Fibroblast of skin of abdomen (primary cell): Measurements from ENCODE around the gene IQUB.
A peak's percentile ranks its signal among the peaks of the same experiment; 100 is the strongest.
"Not testable (repeated sequence)": the region's sequence is repeated elsewhere in the genome, so short reads cannot be mapped to it uniquely, and the experiment has no call there.

Experiments used
- DNase-seq: peaks from one replicate; pipeline ENCODE4 v3.0.0-alpha.2; 2013

The IQUB gene

GRCh38 chr7:123485187-123485586, 49.2 kb downstream of the IQUB start:
- DNase-seq, result no peak

GRCh38 chr7:123484199-123484598, 50.2 kb downstream of the IQUB start:
- DNase-seq, result no peak

GRCh38 chr7:123480107-123480506, 54.3 kb downstream of the IQUB start:
- no peak for DNase-seq

GRCh38 chr7:123478056-123478455, 56.3 kb downstream of the IQUB start:
- not testable (repeated sequence) for DNase-seq

GRCh38 chr7:123472750-123473445, 61.5 kb downstream of the IQUB start:
- no peak for DNase-seq

- no peak for DNase-seq
These were observed 62.1 kb downstream of the IQUB start for GRCh38 chr7:123472327-123472726.

GRCh38 chr7:123468303-123468702, 66.1 kb downstream of the IQUB start:
- no peak for DNase-seq

- DNase-seq, result no peak
These were observed 70.5 kb downstream of the IQUB start for GRCh38 chr7:123463890-123464289.

GRCh38 chr7:123460616-123461015, 73.8 kb downstream of the IQUB start:
- peak; percentile 36 for DNase-seq

GRCh38 chr7:123455965-123456470, 78.4 kb downstream of the IQUB start:
- DNase-seq, result no peak

- no peak for DNase-seq
These were observed 94.3 kb downstream of the IQUB start for GRCh38 chr7:123440101-123440548.

GRCh38 chr7:123439191-123439590, 95.2 kb downstream of the IQUB start:
- no peak for DNase-seq

GRCh38 chr7:123437447-123437995, 96.9 kb downstream of the IQUB start:
- no peak for DNase-seq

- DNase-seq, result no peak
These were observed 99.2 kb downstream of the IQUB start for GRCh38 chr7:123435080-123435700.

GRCh38 chr7:123433665-123434064, 100.7 kb downstream of the IQUB start:
- no peak for DNase-seq

- no peak for DNase-seq
These were observed 101.8 kb downstream of the IQUB start for GRCh38 chr7:123432601-123433000.

GRCh38 chr7:123431075-123431614, 103.2 kb downstream of the IQUB start:
- no peak for DNase-seq

- no peak for DNase-seq
These were observed 109.1 kb downstream of the IQUB start for GRCh38 chr7:123425246-123425645.

- no peak for DNase-seq
These were observed 109.9 kb downstream of the IQUB start for GRCh38 chr7:123424463-123424862.

GRCh38 chr7:123423622-123424021, 110.8 kb downstream of the IQUB start:
- no peak for DNase-seq

GRCh38 chr7:123417580-123417979, 116.8 kb downstream of the IQUB start:
- no peak for DNase-seq

- DNase-seq, result no peak
These were observed 118.8 kb downstream of the IQUB start for GRCh38 chr7:123415625-123416024.

GRCh38 chr7:123410273-123410904, 124.0 kb downstream of the IQUB start:
- DNase-seq, result peak; percentile 21
